ENCODE results near the gene SERPINB1.

GRCh38 chr6:2806644-2807043, 35.0 kb downstream of the SERPINB1 start:
- TF ChIP-seq TAF1 (IDR thresholded peaks at IDR 0.05; ENCODE audit: borderline replicate concordance, low read depth, low read length) (no peak), POLR2A (IDR thresholded peaks at IDR 0.05; ENCODE audit: low read depth, low read length) (no peak)
